ENCODE results near the gene ZNF474. TPM values are rescaled to one million over a fixed set of nuclear protein-coding genes. Genes with fewer than 3 reads are reported as not detected.

ZNF474 gene
- total and polyA plus RNA-seq, 12 donors = 0.11 to 0.88 (median 0.28) TPM; not detected in 3

DNA sequence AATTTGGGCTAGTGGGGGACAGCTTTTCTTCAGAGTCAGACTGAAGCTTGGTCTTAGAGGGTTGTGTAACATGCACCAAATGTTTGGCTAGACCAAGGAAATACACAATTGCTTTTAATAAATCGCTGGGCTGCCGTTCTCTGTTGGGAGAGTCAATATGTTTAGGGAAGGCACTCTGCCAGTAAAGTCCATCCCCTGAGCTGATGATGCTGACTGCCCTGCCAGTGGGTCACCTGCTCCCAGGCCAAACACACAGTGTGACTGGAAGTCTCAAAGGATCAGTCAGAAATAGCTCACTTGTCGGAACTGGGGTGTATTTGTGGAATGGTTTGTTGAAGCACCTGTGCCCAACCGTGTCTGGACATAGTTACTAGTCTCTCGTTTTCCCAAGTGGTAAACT, 17.9 kb upstream of the ZNF474 start:
- no peak overlapping the region for H3K27ac ChIP-seq
- no peaks in the 10 kb centered on the region for H3K27me3 ChIP-seq
- 82 to 88% (median 85%) methylated on average over 5 of the region's 5 CpGs for WGBS, 4 donors
- intact Hi-C loops (cut with DNase I) = no loop called here
- no peaks in the 10 kb centered on the region for H3K36me3 ChIP-seq (replicated peaks in 1 of 2)
- no peak for DNase-seq
- no peaks in the 10 kb centered on the region for H3K4me1 ChIP-seq (replicated peaks in 1 of 2)
- TF ChIP-seq, protein P1, sequence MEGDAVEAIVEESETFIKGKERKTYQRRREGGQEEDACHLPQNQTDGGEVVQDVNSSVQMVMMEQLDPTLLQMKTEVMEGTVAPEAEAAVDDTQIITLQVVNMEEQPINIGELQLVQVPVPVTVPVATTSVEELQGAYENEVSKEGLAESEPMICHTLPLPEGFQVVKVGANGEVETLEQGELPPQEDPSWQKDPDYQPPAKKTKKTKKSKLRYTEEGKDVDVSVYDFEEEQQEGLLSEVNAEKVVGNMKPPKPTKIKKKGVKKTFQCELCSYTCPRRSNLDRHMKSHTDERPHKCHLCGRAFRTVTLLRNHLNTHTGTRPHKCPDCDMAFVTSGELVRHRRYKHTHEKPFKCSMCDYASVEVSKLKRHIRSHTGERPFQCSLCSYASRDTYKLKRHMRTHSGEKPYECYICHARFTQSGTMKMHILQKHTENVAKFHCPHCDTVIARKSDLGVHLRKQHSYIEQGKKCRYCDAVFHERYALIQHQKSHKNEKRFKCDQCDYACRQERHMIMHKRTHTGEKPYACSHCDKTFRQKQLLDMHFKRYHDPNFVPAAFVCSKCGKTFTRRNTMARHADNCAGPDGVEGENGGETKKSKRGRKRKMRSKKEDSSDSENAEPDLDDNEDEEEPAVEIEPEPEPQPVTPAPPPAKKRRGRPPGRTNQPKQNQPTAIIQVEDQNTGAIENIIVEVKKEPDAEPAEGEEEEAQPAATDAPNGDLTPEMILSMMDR (IDR thresholded peaks at IDR 0.05) = no peak
- no peak for TF ChIP-seq POLR2A (IDR thresholded peaks at IDR 0.05)
- H3K9me3 ChIP-seq (replicated peaks in 1 of 3) = no peaks in the 10 kb centered on the region
- H3K4me3 ChIP-seq = no peak overlapping the region

DNA sequence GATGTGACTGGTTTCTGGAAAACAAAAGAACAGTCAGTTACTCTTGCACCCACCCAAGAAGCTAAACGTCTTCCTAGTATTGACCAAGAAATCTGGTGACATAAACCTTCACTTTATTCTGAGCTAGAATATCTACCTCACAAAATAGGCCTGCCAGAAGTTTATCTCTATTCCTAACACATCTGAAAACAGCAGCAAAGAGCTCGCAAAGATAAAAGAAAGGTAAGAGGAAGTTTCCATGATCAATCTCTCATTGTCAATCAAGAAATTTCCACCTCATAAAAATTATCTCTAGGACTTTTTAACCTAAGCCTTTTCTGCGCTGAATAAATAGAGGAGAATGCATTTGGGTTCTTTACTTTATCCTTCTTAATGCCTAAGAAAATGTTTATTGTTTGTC, 17.3 kb upstream of the ZNF474 start:
- Histone ChIP-seq H3K36me3 (replicated peaks in 1 of 2) (no peaks in the 10 kb centered on the region), H3K27ac (no peak overlapping the region), H3K27me3 (no peaks in the 10 kb centered on the region), H3K4me3 (no peak overlapping the region), H3K4me1 (replicated peaks in 1 of 2) (no peaks in the 10 kb centered on the region), H3K9me3 (replicated peaks in 1 of 3) (no peaks in the 10 kb centered on the region)
- intact Hi-C loops (cut with DNase I) = no loop called here
- no peak for DNase-seq
- WGBS, 4 donors = 53 to 61% (median 55%) methylated on average over 3 of the region's 3 CpGs
- TF ChIP-seq POLR2A (IDR thresholded peaks at IDR 0.05) = no peak
- TF ChIP-seq, protein P1 (IDR thresholded peaks at IDR 0.05) = no peak

DNA sequence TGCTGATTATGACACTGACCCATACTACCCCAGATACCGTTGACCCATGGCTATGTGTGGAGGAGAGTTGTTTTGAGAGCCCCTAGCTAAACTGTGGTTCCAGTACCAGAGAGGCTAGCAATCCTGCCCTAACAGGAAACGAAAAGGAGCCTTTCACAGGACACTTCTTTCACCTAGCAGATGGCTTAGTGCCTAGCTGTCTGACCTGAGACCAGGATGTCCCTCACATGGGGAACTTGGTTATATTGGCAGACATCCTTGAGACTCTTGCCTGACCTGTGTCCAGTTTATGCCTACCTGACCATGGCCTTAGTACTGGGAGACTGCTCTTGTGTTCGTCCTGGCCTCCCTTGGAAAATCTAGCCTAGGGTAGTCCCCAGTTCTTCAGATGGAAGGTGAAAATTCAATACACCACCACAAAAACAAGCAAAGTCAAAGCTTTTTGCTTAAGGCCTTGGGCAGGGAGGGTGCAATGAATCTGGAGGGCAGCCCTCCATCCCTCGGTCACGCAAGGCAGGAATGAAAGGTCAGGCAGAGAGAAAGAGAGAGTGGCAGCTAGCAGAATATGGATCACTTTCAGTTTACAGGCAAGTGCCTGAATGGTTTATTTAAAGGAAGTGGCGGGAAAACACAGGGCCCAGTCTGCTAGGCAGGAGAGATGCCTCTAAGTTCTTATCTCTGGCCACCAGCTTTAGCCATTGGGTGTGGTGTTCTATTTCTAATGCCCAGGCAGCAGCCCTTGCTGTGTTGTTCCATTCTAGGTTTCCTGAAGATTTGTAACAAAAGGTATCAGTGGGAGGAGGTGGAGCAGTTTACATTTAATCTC, 16.4 kb upstream of the ZNF474 start:
- Histone ChIP-seq H3K4me1 (replicated peaks in 1 of 2) (no peaks in the 10 kb centered on the region), H3K36me3 (replicated peaks in 1 of 2) (no peaks in the 10 kb centered on the region), H3K9me3 (replicated peaks in 1 of 3) (no peaks in the 10 kb centered on the region), H3K4me3 (no peak overlapping the region), H3K27me3 (no peaks in the 10 kb centered on the region), H3K27ac (no peak overlapping the region)
- TF ChIP-seq POLR2A (IDR thresholded peaks at IDR 0.05) = no peak
- TF ChIP-seq, protein P1 (IDR thresholded peaks at IDR 0.05) = no peak
- WGBS, 4 donors = 75 to 89% (median 80%) methylated on average over 5 to 6 of the region's 6 CpGs
- no peak for DNase-seq
- intact Hi-C loops (cut with DNase I) = no loop called here

DNA sequence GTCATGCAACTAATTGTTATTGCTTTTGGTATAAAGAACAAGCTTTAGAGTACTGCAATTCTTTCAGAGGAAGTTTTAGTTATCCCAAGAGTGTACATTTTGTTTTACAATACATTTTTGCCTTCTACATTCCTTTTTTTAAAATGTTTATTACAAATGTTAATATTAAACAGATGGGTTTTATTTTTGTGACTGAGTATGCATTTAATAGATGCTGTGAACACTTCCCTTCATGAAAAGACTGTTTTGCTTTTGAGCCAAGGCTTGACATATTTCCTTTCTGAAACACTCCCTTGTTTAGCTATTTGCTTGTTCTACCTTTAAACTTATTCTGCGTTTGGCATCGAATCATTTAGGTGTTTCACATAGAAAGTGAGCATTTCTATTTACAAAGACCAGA, 14.8 kb upstream of the ZNF474 start:
- Histone ChIP-seq H3K27me3 (no peaks in the 10 kb centered on the region), H3K27ac (no peak overlapping the region), H3K4me1 (replicated peaks in 1 of 2) (no peaks in the 10 kb centered on the region), H3K9me3 (replicated peaks in 1 of 3) (no peaks in the 10 kb centered on the region), H3K4me3 (no peak overlapping the region), H3K36me3 (replicated peaks in 1 of 2) (no peaks in the 10 kb centered on the region)
- TF ChIP-seq, protein P1 (IDR thresholded peaks at IDR 0.05) = no peak
- no peak for TF ChIP-seq POLR2A (IDR thresholded peaks at IDR 0.05)
- intact Hi-C loops (cut with DNase I) = no loop called here
- 78 to 87% (median 84%) methylated on average over 2 of the region's 2 CpGs for WGBS, 4 donors
- no peak for DNase-seq

Measured in adrenal gland (tissue), 12 donors.